ENCODE measurements around the gene DEFB131B.
"Not testable (repeated sequence)": the region's sequence is repeated elsewhere in the genome, so short reads cannot be mapped to it uniquely, and the experiment has no call there.

DNA sequence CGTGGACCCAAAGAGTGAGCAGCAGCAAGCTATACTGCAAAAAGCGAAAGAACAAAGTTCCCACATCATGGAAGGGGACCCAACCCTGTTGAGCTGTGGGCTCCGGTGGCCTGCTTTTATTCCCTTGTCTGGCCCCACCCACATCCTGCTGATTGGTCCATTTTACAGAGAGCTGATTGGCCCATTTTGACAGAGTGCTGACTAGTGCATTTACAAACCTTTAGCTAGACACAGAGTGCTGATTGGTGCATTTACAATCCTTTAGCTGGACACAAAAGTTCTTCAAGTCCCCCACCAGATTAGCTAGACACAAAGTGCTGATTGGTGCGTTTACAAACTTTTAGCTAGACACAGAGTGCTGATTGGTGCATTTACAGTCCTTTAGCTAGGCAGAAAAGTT, 34.9 kb upstream of the DEFB131B start:
- TF ChIP-seq, protein P1, sequence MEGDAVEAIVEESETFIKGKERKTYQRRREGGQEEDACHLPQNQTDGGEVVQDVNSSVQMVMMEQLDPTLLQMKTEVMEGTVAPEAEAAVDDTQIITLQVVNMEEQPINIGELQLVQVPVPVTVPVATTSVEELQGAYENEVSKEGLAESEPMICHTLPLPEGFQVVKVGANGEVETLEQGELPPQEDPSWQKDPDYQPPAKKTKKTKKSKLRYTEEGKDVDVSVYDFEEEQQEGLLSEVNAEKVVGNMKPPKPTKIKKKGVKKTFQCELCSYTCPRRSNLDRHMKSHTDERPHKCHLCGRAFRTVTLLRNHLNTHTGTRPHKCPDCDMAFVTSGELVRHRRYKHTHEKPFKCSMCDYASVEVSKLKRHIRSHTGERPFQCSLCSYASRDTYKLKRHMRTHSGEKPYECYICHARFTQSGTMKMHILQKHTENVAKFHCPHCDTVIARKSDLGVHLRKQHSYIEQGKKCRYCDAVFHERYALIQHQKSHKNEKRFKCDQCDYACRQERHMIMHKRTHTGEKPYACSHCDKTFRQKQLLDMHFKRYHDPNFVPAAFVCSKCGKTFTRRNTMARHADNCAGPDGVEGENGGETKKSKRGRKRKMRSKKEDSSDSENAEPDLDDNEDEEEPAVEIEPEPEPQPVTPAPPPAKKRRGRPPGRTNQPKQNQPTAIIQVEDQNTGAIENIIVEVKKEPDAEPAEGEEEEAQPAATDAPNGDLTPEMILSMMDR (IDR thresholded peaks at IDR 0.05), result not testable (repeated sequence)
- TF ChIP-seq POLR2A (IDR thresholded peaks at IDR 0.05), result not testable (repeated sequence)
